Measurements from ENCODE around the gene SSX2IP.
"Not testable (repeated sequence)": the region's sequence is repeated elsewhere in the genome, so short reads cannot be mapped to it uniquely, and the experiment has no call there.

SSX2IP gene

GRCh38 chr1:84613026-84613425, 77.2 kb downstream of the SSX2IP start:
- no peak for DNase-seq

GRCh38 chr1:84611796-84612195, 78.5 kb downstream of the SSX2IP start:
- no peak for DNase-seq

- no peak for DNase-seq
Measured at GRCh38 chr1:84611091-84611490, 79.2 kb downstream of the SSX2IP start.

- DNase-seq: no peak
Measured at GRCh38 chr1:84606977-84607376, 83.3 kb downstream of the SSX2IP start.

- no peak for DNase-seq
Measured at GRCh38 chr1:84605157-84605556, 85.1 kb downstream of the SSX2IP start.

GRCh38 chr1:84603941-84604830, 86.1 kb downstream of the SSX2IP start:
- DNase-seq: no peak

- no peak for DNase-seq
Measured at GRCh38 chr1:84603223-84603622, 87.0 kb downstream of the SSX2IP start.

GRCh38 chr1:84600796-84601195, 89.5 kb downstream of the SSX2IP start:
- DNase-seq: no peak

- no peak for DNase-seq
Measured at GRCh38 chr1:84598846-84599741, 91.2 kb downstream of the SSX2IP start.

GRCh38 chr1:84598418-84598817, 91.8 kb downstream of the SSX2IP start:
- DNase-seq: no peak

- DNase-seq: no peak
Measured at GRCh38 chr1:84597011-84597410, 93.2 kb downstream of the SSX2IP start.

- not testable (repeated sequence) for DNase-seq
Measured at GRCh38 chr1:84594959-84595358, 95.3 kb downstream of the SSX2IP start.

All from NCI-H2081 treated with DMSO at 0.1 percent for 48 hours (cell line).